ENCODE measurements around the gene CDC25A.

GRCh38 chr3:48184299-48184698, 3.9 kb downstream of the CDC25A start:
- TF ChIP-seq USF2 (IDR thresholded peaks at IDR 0.05; ENCODE audit: low read length) (no peak), CTCF (IDR thresholded peaks at IDR 0.05; ENCODE audit: control extremely low read depth in 1 of 3, insufficient read depth in 1 of 3, low read depth in 1 of 3, low read length in 3 of 3) (no peak), RFX5 (IDR thresholded peaks at IDR 0.05; ENCODE audit: borderline replicate concordance, low read depth, low read length) (no peak), KDM1A (IDR thresholded peaks at IDR 0.05; ENCODE audit: borderline replicate concordance, low read length) (no peak), EZH2 (IDR thresholded peaks at IDR 0.05; ENCODE audit: low read depth, low read length, severe bottlenecking) (no peak), CEBPB (IDR thresholded peaks at IDR 0.05; ENCODE audit: low read depth, low read length) (no peak), POLR2AphosphoS5 (IDR thresholded peaks at IDR 0.05; ENCODE audit: low read depth, low read length) (no peak), POLR2A (IDR thresholded peaks at IDR 0.05; ENCODE audit: control extremely low read depth in 1 of 2, low read depth in 2 of 2, low read length in 2 of 2) (no peak), GABPA (IDR thresholded peaks at IDR 0.05; ENCODE audit: borderline replicate concordance, insufficient read depth, low read length) (no peak), MAFK (IDR thresholded peaks at IDR 0.05; ENCODE audit: low read depth, low read length) (no peak), BACH1 (IDR thresholded peaks at IDR 0.05; ENCODE audit: low read length) (no peak), RAD21 (IDR thresholded peaks at IDR 0.05 in 1 of 2, conservative IDR thresholded peaks at IDR 0.05 in 1 of 2; ENCODE audit: low read depth in 2 of 2, low read length in 2 of 2) (no peak)

Data from H1 (cell line).